Peyer's patch (tissue), 4 donors: ENCODE results near the gene SLC41A3. TPM values are rescaled to one million over a fixed set of nuclear protein-coding genes. Genes with fewer than 3 reads are reported as not detected.

Source experiments
- DNase-seq, 3 donors: peaks; one replicate each; pipeline ENCODE4 v3.0.0-alpha.2; 2017 to 2019
- H3K27ac ChIP-seq, 4 donors: fragments of 200-600 bp; sonication (generic); one replicate each; pipeline ENCODE4 v1.5.1; 2016 to 2019
- H3K27me3 ChIP-seq, 2 donors: fragments of 200-600 bp; sonication (generic); one replicate each; pipeline ENCODE4 v1.5.1; 2019
- H3K36me3 ChIP-seq, 3 donors: fragments of 200-600 bp; sonication (generic); one replicate each; pipeline ENCODE4 v1.5.1; 2016 to 2019
- H3K4me1 ChIP-seq, 4 donors: fragments of 200-600 bp; sonication (generic); one replicate each; pipeline ENCODE4 v1.5.1; 2016 to 2019
- H3K4me3 ChIP-seq, 4 donors: fragments of 200-600 bp; sonication (generic); 1 replicate in 3 of 4; 2 replicates in 1 of 4; pipeline ENCODE4 v1.5.1; 2016 to 2019; ENCODE audit warnings: mild to moderate bottlenecking in 1 of 4
- H3K9me3 ChIP-seq, 4 donors: fragments of 200-600 bp; sonication (generic); one replicate each; pipeline ENCODE4 v1.5.1; 2016 to 2019; ENCODE audit warnings: mild to moderate bottlenecking in 1 of 4
- POLR2A ChIP-seq, 2 donors: fragments of 450-650 bp; IDR thresholded peaks; one replicate each; pipeline ENCODE4 v1.5.1; 2017; ENCODE audit warnings: antibody characterized with exemption in 2 of 2, mild to moderate bottlenecking in 2 of 2, moderate library complexity in 2 of 2
- total RNA-seq, 4 donors: library from RNA; depleted of rRNA; stranded (reverse); fragments of >200 nt; gene quantifications; one replicate each; pipeline ENCODE4 v1.1.0, GENCODE V29; 2016
- TF ChIP-seq, protein P1 (sequence below), 6 experiments: fragments of 450-650 bp in 4 of 6; fragments of 200-600 bp in 2 of 6; sonication (generic) in 1 of 6; IDR thresholded peaks; one replicate each; pipeline ENCODE4 v1.5.1; 2017 to 2019; ENCODE audit warnings: antibody characterized with exemption in 6 of 6, mild to moderate bottlenecking in 3 of 6, moderate library complexity in 1 of 6

SLC41A3 gene
- total RNA-seq, 4 donors from 2014 or later: 45.4 to 79.9 (median 58.5) TPM

DNA sequence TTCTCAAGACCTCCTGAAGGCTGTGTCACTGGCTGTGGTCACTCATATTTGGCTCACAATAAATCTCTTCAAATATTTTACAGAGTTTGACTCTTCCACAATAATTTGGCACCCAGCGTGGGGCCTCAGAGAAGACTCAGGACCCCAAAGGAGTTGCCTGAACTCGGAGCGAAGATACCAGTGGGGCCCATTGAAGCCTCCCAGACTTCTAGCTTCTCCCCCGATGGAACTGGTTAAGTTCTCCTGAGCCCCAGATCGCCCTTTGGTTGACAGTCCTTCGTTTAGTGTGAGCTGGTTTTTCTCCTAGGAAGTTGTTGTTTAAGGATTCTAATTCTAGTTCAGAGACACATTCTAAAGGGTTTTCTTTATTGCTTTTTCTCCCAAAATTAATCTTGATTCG lies 1.4 kb upstream of the SLC41A3 start:
- no peak for DNase-seq
- TF ChIP-seq POLR2A (IDR thresholded peaks at IDR 0.05): no peak
- TF ChIP-seq, protein P1, sequence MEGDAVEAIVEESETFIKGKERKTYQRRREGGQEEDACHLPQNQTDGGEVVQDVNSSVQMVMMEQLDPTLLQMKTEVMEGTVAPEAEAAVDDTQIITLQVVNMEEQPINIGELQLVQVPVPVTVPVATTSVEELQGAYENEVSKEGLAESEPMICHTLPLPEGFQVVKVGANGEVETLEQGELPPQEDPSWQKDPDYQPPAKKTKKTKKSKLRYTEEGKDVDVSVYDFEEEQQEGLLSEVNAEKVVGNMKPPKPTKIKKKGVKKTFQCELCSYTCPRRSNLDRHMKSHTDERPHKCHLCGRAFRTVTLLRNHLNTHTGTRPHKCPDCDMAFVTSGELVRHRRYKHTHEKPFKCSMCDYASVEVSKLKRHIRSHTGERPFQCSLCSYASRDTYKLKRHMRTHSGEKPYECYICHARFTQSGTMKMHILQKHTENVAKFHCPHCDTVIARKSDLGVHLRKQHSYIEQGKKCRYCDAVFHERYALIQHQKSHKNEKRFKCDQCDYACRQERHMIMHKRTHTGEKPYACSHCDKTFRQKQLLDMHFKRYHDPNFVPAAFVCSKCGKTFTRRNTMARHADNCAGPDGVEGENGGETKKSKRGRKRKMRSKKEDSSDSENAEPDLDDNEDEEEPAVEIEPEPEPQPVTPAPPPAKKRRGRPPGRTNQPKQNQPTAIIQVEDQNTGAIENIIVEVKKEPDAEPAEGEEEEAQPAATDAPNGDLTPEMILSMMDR (IDR thresholded peaks at IDR 0.05): no peak
- Histone ChIP-seq H3K9me3 (peaks cover 0 to 7% (median 0%) of the 10 kb centered on the region in 4 donors), H3K36me3 (no peaks in the 10 kb centered on the region), H3K4me1 (peaks cover 0 to 10% (median 0%) of the 10 kb centered on the region in 4 donors), H3K27me3 (no peaks in the 10 kb centered on the region), H3K4me3 (no peak overlapping the region), H3K27ac (no peak overlapping the region)

- Histone ChIP-seq H3K27ac (peak overlapping the region in 2 of 4 donors; percentile 90 to 93), H3K36me3 (no peaks in the 10 kb centered on the region), H3K9me3 (peaks cover 0 to 7% (median 0%) of the 10 kb centered on the region in 4 donors), H3K4me1 (peaks cover 0 to 10% (median 0%) of the 10 kb centered on the region in 4 donors), H3K4me3 (peak overlapping the region; percentile 80 to 88 (median 83)), H3K27me3 (no peaks in the 10 kb centered on the region)
- no peak for DNase-seq
- no peak for TF ChIP-seq POLR2A (IDR thresholded peaks at IDR 0.05)
- TF ChIP-seq, protein P1 (IDR thresholded peaks at IDR 0.05): no peak
These were observed 850 bp upstream of the SLC41A3 start for GRCh38 chr3:126084768-126085180.

DNA sequence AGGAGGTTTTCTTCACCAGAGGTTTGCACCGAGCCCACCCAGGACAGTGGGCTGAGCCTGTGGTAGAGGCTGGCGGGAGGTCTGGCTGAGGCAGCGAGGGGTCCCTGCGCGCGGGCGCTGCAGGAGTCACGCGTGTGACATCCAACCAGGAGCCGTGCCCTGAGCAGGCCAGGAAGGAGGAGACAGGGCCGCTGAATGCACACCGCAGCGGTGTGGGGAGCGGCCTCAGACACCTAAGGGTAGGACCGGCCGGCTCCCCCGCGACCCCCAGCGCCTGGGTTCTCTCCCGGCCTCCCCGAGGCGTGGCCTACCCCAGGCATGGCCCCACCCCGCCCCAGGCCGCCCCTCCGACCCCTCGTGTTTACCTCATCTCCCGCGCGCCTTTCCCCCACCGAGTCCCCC lies 412 bp downstream of the SLC41A3 start:
- DNase-seq: peak in 2 of 3 donors; percentile 44 to 70
- H3K36me3 ChIP-seq: no peaks in the 10 kb centered on the region
- H3K27me3 ChIP-seq: no peaks in the 10 kb centered on the region
- no peak for TF ChIP-seq POLR2A (IDR thresholded peaks at IDR 0.05)
- TF ChIP-seq, protein P1 (IDR thresholded peaks at IDR 0.05): no peak
- H3K9me3 ChIP-seq: peaks cover 0 to 7% (median 0%) of the 10 kb centered on the region in 4 donors
- peak overlapping the region; percentile 88 to 93 (median 90) for H3K27ac ChIP-seq
- peaks cover 0 to 10% (median 0%) of the 10 kb centered on the region in 4 donors for H3K4me1 ChIP-seq
- peak overlapping the region; percentile 80 to 88 (median 83) for H3K4me3 ChIP-seq

GRCh38 chr3:126083138-126083445 lies 832 bp downstream of the SLC41A3 start:
- Histone ChIP-seq H3K27me3 (no peaks in the 10 kb centered on the region), H3K36me3 (no peaks in the 10 kb centered on the region), H3K9me3 (peaks cover 0 to 7% (median 0%) of the 10 kb centered on the region in 4 donors), H3K4me3 (peak overlapping the region; percentile 80 to 88 (median 83)), H3K27ac (peak overlapping the region in 3 of 4 donors; percentile 88 to 93 (median 90)), H3K4me1 (peaks cover 0 to 10% (median 0%) of the 10 kb centered on the region in 4 donors)
- no peak for DNase-seq
- TF ChIP-seq, protein P1 (IDR thresholded peaks at IDR 0.05): no peak
- no peak for TF ChIP-seq POLR2A (IDR thresholded peaks at IDR 0.05)

DNA sequence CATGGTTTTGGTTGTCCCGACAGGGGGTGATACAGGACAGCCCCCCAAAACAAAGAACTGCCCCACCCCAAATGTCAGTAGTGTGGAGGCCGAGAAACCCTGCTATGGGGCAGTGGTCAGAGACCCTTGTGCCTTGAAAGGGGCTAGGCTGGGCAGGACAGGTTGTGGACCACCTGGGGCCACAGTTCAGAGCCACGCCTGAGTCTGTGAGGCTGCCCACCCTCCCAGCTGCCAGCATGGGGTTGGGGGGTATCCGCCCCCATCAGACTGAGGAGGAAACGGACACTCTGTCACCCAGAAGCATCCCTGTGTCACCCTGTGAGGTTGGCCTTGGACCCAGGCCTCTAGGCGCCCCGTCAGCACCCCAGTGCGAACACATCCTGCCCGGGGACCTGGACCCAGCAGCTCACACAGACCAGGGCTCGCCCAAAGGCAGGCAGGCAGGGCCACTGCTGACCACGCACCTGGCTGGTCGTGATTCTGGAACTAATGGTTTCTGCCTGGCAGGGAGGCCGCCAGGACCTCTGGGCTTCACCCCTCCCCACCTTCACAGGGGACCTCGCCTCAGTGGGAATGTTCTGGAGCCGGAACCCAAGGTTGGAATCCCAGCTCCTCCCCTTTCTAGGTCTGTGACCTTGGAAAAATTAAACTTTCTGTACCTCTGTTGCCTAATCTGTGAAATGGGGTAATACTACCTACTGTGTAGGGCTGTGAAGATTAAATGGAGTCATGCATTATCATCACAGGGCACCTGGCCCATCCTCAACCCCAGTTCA lies 1.4 kb downstream of the SLC41A3 start:
- no peak for DNase-seq
- peaks cover 0 to 7% (median 0%) of the 10 kb centered on the region in 4 donors for H3K9me3 ChIP-seq
- no peaks in the 10 kb centered on the region for H3K36me3 ChIP-seq
- no peak for TF ChIP-seq POLR2A (IDR thresholded peaks at IDR 0.05)
- TF ChIP-seq, protein P1 (IDR thresholded peaks at IDR 0.05): no peak
- H3K27ac ChIP-seq: peak overlapping the region in 2 of 4 donors; percentile 59 to 93
- H3K4me1 ChIP-seq: peaks cover 0 to 10% (median 0%) of the 10 kb centered on the region in 4 donors
- no peaks in the 10 kb centered on the region for H3K27me3 ChIP-seq
- peak overlapping the region in 2 of 4 donors; percentile 82 to 88 for H3K4me3 ChIP-seq
